Activated T-helper 17 cell treated with anti-CD3 and anti-CD28 coated beads, Interleukin-2, amount 50 U/mL, for 72 hours (primary cell): ENCODE results near the gene CAVIN1. TPM values are rescaled to one million over a fixed set of nuclear protein-coding genes. Genes with fewer than 3 reads are reported as not detected.
"Not testable (repeated sequence)": the region's sequence is repeated elsewhere in the genome, so short reads cannot be mapped to it uniquely, and the experiment has no call there.

Source experiments
- ATAC-seq: fragments of 150-1000 bp; cut with Tn5 transposase; replicated peaks from 2 replicates; pipeline ENCODE4 v1.10.0; 2021; ENCODE audit warnings: mild to moderate bottlenecking, moderate library complexity
- H3K27ac Mint-ChIP-seq: one replicate; pipeline ENCODE4 v1.8.0; 2022; ENCODE audit warnings: mixed read lengths
- H3K27me3 Mint-ChIP-seq: one replicate; pipeline ENCODE4 v1.8.0; 2022; ENCODE audit warnings: mixed read lengths
- H3K36me3 Mint-ChIP-seq: one replicate; pipeline ENCODE4 v1.8.0; 2022; ENCODE audit warnings: low read depth, mild to moderate bottlenecking, mixed read lengths
- H3K4me1 Mint-ChIP-seq: one replicate; pipeline ENCODE4 v1.8.0; 2022; ENCODE audit warnings: mixed read lengths
- H3K4me3 Mint-ChIP-seq: one replicate; pipeline ENCODE4 v1.8.0; 2022; ENCODE audit warnings: mild to moderate bottlenecking, mixed read lengths
- H3K9me3 Mint-ChIP-seq: one replicate; pipeline ENCODE4 v1.8.0; 2022; ENCODE audit warnings: mixed read lengths
- total RNA-seq, 2 donors: library from RNA; stranded (reverse); gene quantifications; one replicate each; pipeline ENCODE4 v1.2.3, GENCODE V29; 2022

CAVIN1 gene
- total RNA-seq, 2 donors from 2014 or later = 2.5 to 6.1 TPM

DNA sequence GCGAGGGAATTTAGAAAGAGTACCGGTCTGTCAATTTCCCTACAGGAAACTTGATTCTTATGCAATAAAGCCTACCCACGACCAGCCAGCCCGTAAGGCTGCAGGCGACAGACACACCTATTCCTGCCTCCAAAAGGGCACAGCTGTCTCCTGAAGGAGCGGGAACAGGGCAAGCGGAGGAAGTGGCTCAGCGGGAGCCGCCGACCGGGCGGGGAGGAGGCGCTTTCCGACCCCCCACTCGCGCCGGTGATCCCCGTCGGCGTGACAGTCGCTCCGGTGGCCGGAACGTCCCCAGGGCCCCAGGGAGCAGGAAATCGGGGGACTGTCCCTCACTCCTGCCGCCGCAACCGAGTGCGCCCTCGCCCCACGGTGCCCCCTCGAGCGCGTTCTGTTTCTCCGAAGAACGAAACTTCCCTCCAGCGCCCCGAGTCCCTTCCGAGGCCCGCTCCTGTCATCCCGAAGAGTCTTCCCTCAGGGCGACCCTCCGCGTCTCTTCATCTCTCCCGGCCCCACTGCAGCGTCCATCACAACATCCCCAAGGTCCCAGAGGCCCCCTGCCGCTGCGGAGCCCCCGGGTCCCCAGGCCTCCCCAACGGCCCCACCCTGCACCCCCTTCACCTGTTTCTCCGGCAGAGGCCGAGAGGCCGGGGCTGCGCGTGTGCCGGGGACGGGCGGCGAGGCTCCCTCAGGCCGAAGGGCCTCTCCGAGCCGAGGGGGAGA, 35.2 kb downstream of the CAVIN1 start:
- H3K4me3 Mint-ChIP-seq = peak overlapping the region; percentile 93
- H3K9me3 Mint-ChIP-seq = no peaks in the 10 kb centered on the region
- peaks cover 44% of the 10 kb centered on the region for H3K4me1 Mint-ChIP-seq
- peak overlapping the region; percentile 100 for H3K27ac Mint-ChIP-seq
- no peak for ATAC-seq
- H3K36me3 Mint-ChIP-seq = peaks cover 62% of the 10 kb centered on the region
- H3K27me3 Mint-ChIP-seq = no peaks in the 10 kb centered on the region

DNA sequence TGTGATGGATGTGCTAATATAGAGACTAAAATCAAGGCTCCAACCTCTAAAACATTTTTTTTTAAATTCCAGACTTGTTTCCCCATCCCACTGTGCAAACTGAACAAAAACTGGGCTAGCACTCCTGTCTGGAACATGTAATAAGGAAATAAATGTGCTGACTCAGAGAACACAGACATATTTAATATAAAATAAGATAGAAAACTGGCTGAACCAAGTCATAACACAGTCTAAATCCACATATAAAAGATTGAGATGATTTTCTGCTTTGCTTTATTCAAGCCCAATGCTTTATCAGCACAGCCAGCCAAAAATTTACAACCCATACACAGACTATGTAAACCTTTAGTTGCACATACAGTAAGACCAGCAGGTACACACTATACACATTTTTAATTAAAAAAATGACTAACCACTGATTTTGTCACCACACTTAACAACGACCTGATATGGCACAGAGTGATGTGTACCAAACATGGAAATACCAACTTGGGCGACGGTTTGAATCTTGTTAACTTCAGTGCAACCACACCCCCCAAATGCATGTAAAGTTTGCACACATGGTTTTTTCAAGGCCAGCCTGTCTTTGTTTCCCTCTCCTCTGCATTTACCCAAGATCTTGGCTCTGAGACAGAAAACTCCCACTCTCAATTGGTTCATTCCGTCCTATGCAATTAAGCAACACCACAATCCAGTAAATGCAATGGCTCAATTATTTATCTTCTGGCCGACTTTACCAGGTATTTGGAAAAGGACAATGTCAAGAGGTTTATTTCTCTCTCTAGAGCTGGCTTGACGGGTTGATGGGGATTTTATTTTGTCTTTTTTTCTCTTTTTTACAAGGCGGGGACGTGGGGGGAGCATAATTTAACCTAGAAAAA, 36.0 kb downstream of the CAVIN1 start:
- no peaks in the 10 kb centered on the region for H3K27me3 Mint-ChIP-seq
- H3K9me3 Mint-ChIP-seq = no peaks in the 10 kb centered on the region
- H3K4me1 Mint-ChIP-seq = peaks cover 44% of the 10 kb centered on the region
- no peak for ATAC-seq
- H3K4me3 Mint-ChIP-seq = peak overlapping the region; percentile 93
- H3K36me3 Mint-ChIP-seq = peaks cover 70% of the 10 kb centered on the region
- H3K27ac Mint-ChIP-seq = peak overlapping the region; percentile 100

DNA sequence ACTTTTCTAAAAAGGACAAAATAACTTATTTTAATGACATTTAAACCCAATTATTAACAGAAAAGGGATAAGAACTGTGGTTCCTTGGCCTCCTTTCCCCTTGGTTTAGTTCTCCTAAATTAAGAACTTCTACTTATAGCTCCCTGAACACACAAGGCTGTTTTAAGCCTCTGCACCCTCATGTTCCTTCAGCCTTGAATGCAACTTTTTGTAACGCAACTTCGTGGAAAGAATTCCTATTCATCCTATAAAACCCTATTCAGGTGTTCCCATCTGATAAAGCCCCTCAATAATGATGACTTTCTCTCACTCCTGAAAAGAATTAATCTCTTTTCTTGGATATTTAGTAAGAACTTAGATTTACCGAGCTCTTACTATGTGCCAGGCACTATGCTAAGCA, 41.2 kb downstream of the CAVIN1 start:
- H3K36me3 Mint-ChIP-seq = peaks cover 99% of the 10 kb centered on the region
- H3K9me3 Mint-ChIP-seq = no peaks in the 10 kb centered on the region
- H3K27me3 Mint-ChIP-seq = no peaks in the 10 kb centered on the region
- H3K4me3 Mint-ChIP-seq = peak overlapping the region; percentile 93
- peaks cover 45% of the 10 kb centered on the region for H3K4me1 Mint-ChIP-seq
- no peak for ATAC-seq
- H3K27ac Mint-ChIP-seq = peak overlapping the region; percentile 62

DNA sequence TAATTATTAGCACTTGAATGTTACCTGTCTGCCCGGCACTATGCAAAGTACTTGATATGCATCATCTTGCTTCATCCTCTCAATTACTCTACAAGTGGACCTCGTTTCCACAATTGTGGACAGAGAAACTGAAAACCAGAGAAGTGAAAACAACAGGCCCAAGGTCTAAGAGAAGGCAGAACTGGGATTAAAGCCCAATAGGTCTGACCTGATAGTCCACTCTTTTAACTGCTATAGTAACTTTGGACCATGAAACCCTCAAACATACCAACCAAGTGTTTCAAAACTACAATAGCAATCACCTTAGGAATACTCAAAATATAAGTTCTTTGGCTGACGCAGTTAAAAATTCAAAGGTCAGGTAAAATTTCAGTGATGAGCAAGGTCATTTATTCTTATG, 42.1 kb downstream of the CAVIN1 start:
- peaks cover 39% of the 10 kb centered on the region for H3K4me1 Mint-ChIP-seq
- no peak overlapping the region for H3K27ac Mint-ChIP-seq

DNA sequence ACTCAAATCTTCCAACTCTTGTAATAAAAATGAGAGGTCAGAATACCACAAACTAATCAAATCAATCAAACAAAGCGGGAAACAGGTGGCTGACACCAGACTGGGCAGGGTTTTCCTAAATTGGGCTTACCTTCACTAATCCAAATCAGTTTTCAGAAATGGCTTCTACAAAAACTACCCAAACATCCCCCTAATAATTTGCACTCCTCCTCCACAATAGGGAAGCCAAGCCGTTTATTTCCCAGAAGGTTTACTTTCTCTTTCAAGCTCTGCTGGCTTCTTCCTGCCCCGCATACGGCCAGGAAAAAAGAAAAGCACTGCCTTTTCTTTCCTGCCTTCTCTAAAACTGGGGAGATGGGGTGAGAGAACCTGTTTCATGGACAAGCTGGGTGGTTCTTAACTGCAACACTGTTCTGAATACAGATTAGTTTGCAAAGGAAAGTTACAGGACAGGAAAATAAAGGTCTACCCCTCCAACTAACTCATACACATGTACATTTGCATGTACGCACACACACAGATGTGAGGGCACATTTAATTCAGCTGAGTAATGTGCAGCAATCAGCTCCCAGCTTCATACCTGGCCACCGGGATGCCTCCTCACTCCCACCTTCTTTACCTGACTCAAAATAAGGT, 44.0 kb downstream of the CAVIN1 start:
- Mint-ChIP-seq H3K4me3 (peak overlapping the region; percentile 84), H3K4me1 (peaks cover 52% of the 10 kb centered on the region), H3K27ac (peak overlapping the region; percentile 86), H3K9me3 (no peaks in the 10 kb centered on the region), H3K27me3 (no peaks in the 10 kb centered on the region), H3K36me3 (peaks cover 92% of the 10 kb centered on the region)
- peak; percentile 75 for ATAC-seq

More for the DNA sequence above, 42.1 kb downstream of the CAVIN1 start:
- no peak for ATAC-seq
- peak overlapping the region; percentile 84 for H3K4me3 Mint-ChIP-seq
- H3K9me3 Mint-ChIP-seq = no peaks in the 10 kb centered on the region
- no peaks in the 10 kb centered on the region for H3K27me3 Mint-ChIP-seq
- peaks cover 92% of the 10 kb centered on the region for H3K36me3 Mint-ChIP-seq

DNA sequence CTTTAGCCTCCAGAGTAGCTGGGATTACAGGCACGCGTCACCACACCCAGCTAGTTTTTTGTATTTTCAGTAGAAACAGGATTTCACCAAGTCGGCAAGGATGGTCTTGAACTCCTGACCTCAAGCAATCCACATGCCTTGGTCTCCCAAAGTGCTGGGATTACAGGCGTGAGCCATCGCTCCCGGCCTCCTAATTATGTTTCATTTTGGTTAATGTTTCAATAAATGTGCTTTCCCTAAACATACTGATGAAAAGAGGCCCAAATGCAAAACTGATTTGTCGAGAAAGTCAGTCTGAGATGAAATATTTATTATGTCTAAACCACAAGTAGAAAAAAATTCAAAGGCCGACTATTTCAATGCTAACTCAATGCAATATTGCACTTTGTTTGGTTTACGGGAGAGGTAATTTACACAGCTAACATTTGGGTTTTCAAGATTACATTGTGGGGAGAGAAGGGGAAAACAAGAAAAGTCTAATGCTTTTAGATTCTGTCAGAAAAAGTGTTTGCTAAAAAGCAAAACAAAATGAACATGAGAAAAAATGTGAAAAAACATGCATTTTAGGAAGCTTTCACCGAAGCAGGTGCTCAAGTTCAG, 44.6 kb downstream of the CAVIN1 start:
- ATAC-seq = peak; percentile 55
- Mint-ChIP-seq H3K4me1 (peaks cover 49% of the 10 kb centered on the region), H3K27ac (peak overlapping the region; percentile 86), H3K4me3 (peak overlapping the region; percentile 84), H3K9me3 (no peaks in the 10 kb centered on the region), H3K27me3 (no peaks in the 10 kb centered on the region), H3K36me3 (peaks cover 92% of the 10 kb centered on the region)

DNA sequence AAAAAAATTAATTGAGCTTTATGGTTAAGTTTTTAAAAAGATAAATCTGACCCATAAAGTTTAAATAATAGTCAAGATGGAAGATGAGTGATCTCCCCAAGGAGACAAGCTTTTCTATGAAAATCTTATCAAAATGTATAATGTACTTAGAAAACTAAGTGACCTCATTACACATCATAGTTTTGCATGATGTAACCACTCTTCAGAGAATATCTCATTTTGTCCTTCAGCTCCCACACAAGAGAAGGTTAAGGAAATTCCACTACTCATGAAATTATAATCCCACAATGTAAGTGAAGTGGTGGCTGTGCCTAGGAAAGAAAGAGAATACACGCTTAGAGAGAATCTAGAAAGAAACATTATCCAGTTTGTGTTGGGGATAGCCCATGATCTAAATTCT, 49.2 kb downstream of the CAVIN1 start:
- Mint-ChIP-seq H3K4me3 (peak overlapping the region; percentile 46), H3K27ac (no peak overlapping the region), H3K36me3 (peaks cover 87% of the 10 kb centered on the region), H3K4me1 (peaks cover 36% of the 10 kb centered on the region), H3K27me3 (no peaks in the 10 kb centered on the region), H3K9me3 (no peaks in the 10 kb centered on the region)
- ATAC-seq = peak; percentile 47

DNA sequence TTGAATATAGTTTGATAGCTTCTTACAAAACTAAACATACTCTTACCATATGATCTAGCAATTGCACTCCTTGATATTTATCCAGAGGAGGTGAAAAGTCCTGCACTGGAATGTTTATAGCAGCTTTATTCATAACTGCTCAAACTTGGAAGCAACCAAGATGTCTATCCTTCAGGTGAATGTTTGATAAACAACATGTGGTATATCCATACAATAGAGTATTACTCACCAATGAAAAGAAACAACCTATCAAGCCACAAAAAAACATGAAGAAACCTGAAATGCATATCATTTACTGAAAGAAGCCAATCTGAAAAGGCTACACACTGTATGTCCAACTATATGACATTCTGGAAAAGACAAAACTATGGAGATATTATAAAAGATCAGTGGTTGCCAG, 50.9 kb downstream of the CAVIN1 start:
- no peak for ATAC-seq
- Mint-ChIP-seq H3K27ac (no peak overlapping the region), H3K4me3 (peak overlapping the region; percentile 10), H3K36me3 (peaks cover 86% of the 10 kb centered on the region), H3K4me1 (peaks cover 33% of the 10 kb centered on the region), H3K27me3 (no peaks in the 10 kb centered on the region), H3K9me3 (no peaks in the 10 kb centered on the region)

DNA sequence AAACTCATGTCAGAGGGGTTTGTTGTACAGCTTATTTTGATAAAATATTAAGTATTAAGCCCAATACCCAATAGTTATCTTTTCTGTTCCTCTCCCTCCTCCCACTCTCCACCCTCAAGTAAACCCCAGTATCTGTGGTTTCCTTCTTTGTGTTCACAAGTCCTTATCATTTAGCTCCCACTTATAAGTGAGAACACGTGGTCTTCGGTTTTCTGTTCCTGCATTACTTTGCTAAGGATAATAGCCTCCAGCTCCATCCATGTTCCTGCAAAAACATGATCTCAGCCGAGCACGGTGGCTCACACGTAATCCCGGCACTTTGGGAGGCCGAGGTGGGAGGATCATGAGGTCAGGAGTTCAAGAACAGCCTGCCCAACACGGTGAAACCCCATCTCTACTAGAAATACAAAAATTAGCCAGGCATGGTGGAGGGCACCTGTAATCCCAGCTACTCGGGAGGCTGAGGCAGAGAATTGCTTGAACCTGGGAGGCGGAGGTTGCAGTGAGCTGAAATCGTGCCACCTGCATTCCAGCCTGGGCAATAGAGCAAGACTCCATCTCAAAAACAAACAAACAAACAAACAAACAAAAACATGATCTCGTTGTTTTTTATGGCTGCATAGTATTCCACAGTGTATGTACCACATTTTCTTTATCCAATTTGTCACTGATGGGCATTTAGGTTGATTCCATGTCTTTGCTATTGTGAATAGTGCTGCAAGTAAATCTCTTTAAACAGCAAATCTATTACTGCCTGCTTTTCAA, 54.1 kb downstream of the CAVIN1 start:
- not testable (repeated sequence) for H3K4me3 Mint-ChIP-seq, ATAC-seq, H3K27ac Mint-ChIP-seq, H3K9me3 Mint-ChIP-seq, H3K27me3 Mint-ChIP-seq
- H3K36me3 Mint-ChIP-seq = peaks cover 94% of the 10 kb centered on the region
- H3K4me1 Mint-ChIP-seq = peaks cover 47% of the 10 kb centered on the region

DNA sequence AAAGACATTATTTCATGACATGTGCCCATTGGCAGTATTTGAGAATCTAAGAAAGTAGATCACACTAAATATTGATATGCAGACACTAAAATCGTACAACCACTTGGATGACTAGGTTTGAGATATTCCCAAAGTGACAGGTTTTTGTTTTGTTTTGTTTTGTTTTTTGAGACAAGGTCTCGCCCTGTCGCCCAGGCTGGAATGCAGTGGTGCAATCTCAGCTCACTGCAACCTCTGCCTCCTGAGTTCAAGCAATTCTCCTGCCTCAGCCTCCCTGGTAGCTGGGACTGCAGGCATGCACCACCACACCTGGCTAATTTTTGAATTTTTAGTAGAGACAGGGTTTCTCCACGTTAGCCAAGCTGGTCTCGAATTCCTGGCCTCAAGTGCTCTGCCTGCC, 54.7 kb downstream of the CAVIN1 start:
- not testable (repeated sequence) for H3K27ac Mint-ChIP-seq, H3K4me3 Mint-ChIP-seq, ATAC-seq, H3K9me3 Mint-ChIP-seq, H3K27me3 Mint-ChIP-seq
- H3K4me1 Mint-ChIP-seq = peaks cover 53% of the 10 kb centered on the region
- H3K36me3 Mint-ChIP-seq = peaks cover 94% of the 10 kb centered on the region

DNA sequence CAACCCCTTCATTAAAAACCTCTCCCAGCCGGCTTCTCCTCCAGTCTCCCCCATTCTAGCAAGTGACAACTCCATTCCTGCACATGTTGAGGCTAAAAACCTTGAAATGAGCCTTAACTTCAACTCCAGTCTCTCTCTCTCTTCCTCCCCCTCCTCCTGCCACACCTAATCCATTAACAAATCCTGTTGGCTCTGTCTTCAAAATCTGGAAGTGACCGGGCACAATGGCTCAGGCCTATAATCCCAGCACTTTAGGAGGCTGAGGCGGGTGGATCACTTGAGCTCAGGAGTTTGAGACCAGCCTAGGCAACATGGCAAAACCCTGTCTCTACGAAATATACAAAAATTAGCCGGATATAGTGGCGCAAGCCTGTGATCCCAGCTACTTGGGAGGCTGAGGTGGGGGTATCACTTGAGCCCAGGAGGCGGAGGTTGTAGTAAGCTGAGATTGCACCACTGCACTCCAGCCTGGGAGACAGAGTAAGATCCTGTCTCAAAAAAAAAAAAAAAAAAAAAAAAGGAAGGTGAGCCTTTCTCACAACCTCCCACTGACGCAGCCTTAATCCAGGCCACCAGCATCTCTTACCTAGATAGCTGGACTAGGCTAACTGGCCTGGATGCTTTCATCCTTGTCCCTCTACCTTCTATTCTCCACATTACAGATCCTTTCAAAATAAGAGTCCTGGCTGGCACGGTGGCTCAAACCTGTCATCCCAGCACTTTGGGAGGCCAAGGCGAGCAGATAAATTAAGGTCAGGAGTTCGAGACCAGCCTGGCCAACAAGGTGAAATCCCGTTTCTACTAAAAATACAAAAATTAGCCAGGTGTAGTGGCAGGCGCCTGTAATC, 56.7 kb downstream of the CAVIN1 start:
- Mint-ChIP-seq H3K4me3 (peak overlapping the region; percentile 42), H3K27ac (peak overlapping the region; percentile 5), H3K4me1 (peaks cover 66% of the 10 kb centered on the region), H3K36me3 (peaks cover 98% of the 10 kb centered on the region)
- not testable (repeated sequence) for H3K27me3 Mint-ChIP-seq, ATAC-seq, H3K9me3 Mint-ChIP-seq

DNA sequence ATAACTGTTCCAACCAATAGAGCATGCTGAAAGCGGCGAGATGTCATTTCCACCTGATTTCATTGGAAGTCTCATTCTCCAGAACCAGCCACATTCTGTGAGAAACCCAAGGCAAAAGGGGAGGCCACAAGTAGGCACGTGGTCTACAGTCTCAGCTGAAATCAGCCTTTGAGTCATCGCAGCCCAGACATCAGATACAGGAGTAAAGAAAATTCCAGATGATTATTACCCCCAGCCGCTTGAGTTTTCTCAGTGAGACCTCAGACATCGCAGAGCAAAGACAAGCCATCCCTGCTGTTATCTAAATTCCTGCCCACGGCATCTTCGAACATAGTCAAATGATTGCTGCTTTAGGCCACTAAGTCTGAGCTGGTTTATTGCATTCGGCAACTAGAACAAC, 57.9 kb downstream of the CAVIN1 start:
- Mint-ChIP-seq H3K4me1 (peaks cover 61% of the 10 kb centered on the region), H3K4me3 (peak overlapping the region; percentile 72), H3K27ac (peak overlapping the region; percentile 86), H3K9me3 (no peaks in the 10 kb centered on the region), H3K36me3 (peaks cover 93% of the 10 kb centered on the region), H3K27me3 (no peaks in the 10 kb centered on the region)
- ATAC-seq = peak; percentile 58
